Measurements from ENCODE around the gene HCRT. TPM values are rescaled to one million over a fixed set of nuclear protein-coding genes. Genes with fewer than 3 reads are reported as not detected.

The HCRT gene, protein sequence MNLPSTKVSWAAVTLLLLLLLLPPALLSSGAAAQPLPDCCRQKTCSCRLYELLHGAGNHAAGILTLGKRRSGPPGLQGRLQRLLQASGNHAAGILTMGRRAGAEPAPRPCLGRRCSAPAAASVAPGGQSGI
- polyA plus RNA-seq (2013): 0.12 and 0.22 TPM in 2 replicates

DNA sequence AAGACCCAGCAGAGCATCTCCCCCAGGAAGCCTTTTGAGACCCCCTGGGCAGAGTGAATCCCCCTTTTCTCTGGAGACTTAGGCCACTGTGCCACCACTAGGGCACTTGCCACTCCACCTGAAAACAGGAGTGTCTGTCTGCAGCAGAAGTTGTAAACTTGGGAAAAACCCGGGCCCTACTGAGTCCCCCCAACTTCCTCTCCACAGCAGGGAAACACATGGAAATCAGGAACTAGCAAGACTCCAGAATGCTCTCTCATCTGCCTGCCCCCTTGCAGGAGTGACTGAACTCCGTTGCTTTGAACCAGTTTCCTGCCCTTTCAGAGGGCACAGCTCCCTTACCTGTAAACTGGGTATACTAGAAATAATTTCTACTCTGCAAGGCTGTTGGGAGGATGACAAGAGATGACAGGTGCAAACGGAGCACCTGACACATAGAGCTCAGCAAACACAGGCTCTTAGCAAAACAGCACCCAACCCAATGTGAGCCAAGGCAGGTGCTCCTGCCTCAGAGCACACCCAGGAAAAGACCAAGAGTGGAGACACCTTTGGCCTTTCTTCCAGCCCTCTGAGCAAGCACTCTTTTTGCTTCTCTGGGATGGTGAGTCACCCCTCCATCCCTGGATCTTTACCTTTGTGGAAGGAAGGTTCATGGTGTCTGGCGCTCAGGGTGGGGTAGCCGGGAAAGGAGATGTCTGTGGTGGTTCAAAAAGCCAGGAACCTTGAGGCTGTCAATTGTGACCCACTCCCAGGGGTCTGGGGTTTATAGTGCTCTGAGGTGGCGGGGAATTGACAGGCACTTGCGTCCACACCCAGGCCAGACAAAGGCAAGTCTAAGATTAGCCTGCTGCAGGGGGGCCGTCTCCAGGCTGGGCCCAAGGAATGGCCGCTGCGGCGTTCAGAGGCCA is at the start of gene HCRT:
Gene HCRT, minus strand, starts transcription at position 740 of the 908 bp plus-strand sequence. Its CDS starts 87 bp downstream, at position 653.
- no peak within 1 kb of the TSS for H3K27ac ChIP-seq (ENCODE audit: low read depth, low read length)
- no peak within 1 kb of the TSS for H3K4ac ChIP-seq (ENCODE audit: low read depth, low read length)
- H3K36me3 ChIP-seq (ENCODE audit: control insufficient read depth in 1 of 2, insufficient read depth in 2 of 2, low read length in 2 of 2): no peaks in the 10 kb centered on the region
- H3K4me2 ChIP-seq (ENCODE audit: low read length): peak within 1 kb of the TSS; percentile 83
- H3K79me1 ChIP-seq (ENCODE audit: low read length): no peaks in the 10 kb centered on the region
- H3K79me2 ChIP-seq (ENCODE audit: control insufficient read depth, insufficient read depth, low read length, poor library complexity): no peaks in the 10 kb centered on the region
- no peak within 1 kb of the TSS for H4K12ac ChIP-seq (ENCODE audit: low read depth, low read length)
- no peak within 1 kb of the TSS for H2AK5ac ChIP-seq (ENCODE audit: low read length)
- no CpG with 5 or more reads among the region's 11 CpGs for WGBS (ENCODE audit: extremely low coverage, insufficient coverage, insufficient read length)
- H4K8ac ChIP-seq (ENCODE audit: low read depth, low read length): no peak within 1 kb of the TSS
- H2BK5ac ChIP-seq (ENCODE audit: low read depth, low read length, poor library complexity): no peak within 1 kb of the TSS
- peak within 1 kb of the TSS; percentile 15 for H2BK120ac ChIP-seq (ENCODE audit: insufficient read depth, low read length, poor library complexity)
- H3K23ac ChIP-seq (ENCODE audit: low read length): no peak within 1 kb of the TSS
- no peak within 1 kb of the TSS for H3K9ac ChIP-seq (ENCODE audit: low read length)
- H4K91ac ChIP-seq (ENCODE audit: low read depth, low read length): peak within 1 kb of the TSS; percentile 6
- H2BK12ac ChIP-seq (ENCODE audit: low read length): peak within 1 kb of the TSS; percentile 23
- no peak for DNase-seq
- H3K9me3 ChIP-seq (ENCODE audit: insufficient read depth, low read depth, low read length): peaks cover 6% of the 10 kb centered on the region
- no peak within 1 kb of the TSS for H3K14ac ChIP-seq (ENCODE audit: low read length)
- peak within 1 kb of the TSS; percentile 10 for H2AFZ ChIP-seq (ENCODE audit: insufficient read depth, low read length, poor library complexity)
- no peak within 1 kb of the TSS for H3K18ac ChIP-seq (ENCODE audit: low read length)
- H3K4me1 ChIP-seq (ENCODE audit: control insufficient read depth in 1 of 2, insufficient read depth in 2 of 2, low read length in 2 of 2): peaks cover 12 to 22% of the 10 kb centered on the region in 2 experiments
- no peak within 1 kb of the TSS for H3K4me3 ChIP-seq (ENCODE audit: low read depth, low read length)
- H3K27me3 ChIP-seq (ENCODE audit: insufficient read depth, low read length): peaks cover 38% of the 10 kb centered on the region

DNA sequence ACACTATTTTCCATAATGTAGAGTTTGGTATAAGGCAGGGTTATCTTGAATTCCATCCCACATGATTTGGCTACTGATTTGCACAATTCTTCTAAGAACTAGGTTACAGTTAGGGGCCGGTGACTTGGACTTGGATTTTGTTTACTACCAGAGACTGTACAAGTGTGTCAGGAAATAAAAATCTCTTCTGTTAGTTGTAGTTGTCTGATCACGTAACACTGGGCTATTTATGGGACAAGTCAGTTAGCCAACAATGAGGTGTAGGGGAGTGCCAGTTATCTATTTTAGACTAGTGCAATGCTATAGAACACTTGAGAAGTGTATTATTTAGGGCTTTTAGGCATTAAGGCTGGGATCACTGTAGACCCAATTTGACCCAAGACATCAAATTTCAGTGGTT is 48.7 kb upstream of the HCRT start:
- H3K79me1 ChIP-seq (ENCODE audit: low read length): no peaks in the 10 kb centered on the region
- no peak overlapping the region for H4K12ac ChIP-seq (ENCODE audit: low read depth, low read length)
- H3K27me3 ChIP-seq (ENCODE audit: insufficient read depth, low read length): no peaks in the 10 kb centered on the region
- no peak overlapping the region for H2BK12ac ChIP-seq (ENCODE audit: low read length)
- H3K18ac ChIP-seq (ENCODE audit: low read length): no peak overlapping the region
- H3K4me1 ChIP-seq (ENCODE audit: control insufficient read depth in 1 of 2, insufficient read depth in 2 of 2, low read length in 2 of 2): no peaks in the 10 kb centered on the region
- H2BK5ac ChIP-seq (ENCODE audit: low read depth, low read length, poor library complexity): no peak overlapping the region
- no peak overlapping the region for H4K91ac ChIP-seq (ENCODE audit: low read depth, low read length)
- no peak overlapping the region for H3K27ac ChIP-seq (ENCODE audit: low read depth, low read length)
- WGBS (ENCODE audit: extremely low coverage, insufficient coverage, insufficient read length): no CpG with 5 or more reads among the region's 2 CpGs
- no peak overlapping the region for H3K14ac ChIP-seq (ENCODE audit: low read length)
- H3K79me2 ChIP-seq (ENCODE audit: control insufficient read depth, insufficient read depth, low read length, poor library complexity): no peaks in the 10 kb centered on the region
- H3K4me3 ChIP-seq (ENCODE audit: low read depth, low read length): no peak overlapping the region
- H2BK120ac ChIP-seq (ENCODE audit: insufficient read depth, low read length, poor library complexity): no peak overlapping the region
- no peak overlapping the region for H2AK5ac ChIP-seq (ENCODE audit: low read length)
- peak in 1 of 2 donors; percentile 65 for DNase-seq
- H3K9ac ChIP-seq (ENCODE audit: low read length): no peak overlapping the region
- no peaks in the 10 kb centered on the region for H3K9me3 ChIP-seq (ENCODE audit: insufficient read depth, low read depth, low read length)
- no peak overlapping the region for H3K4me2 ChIP-seq (ENCODE audit: low read length)
- no peak overlapping the region for H3K23ac ChIP-seq (ENCODE audit: low read length)
- no peak overlapping the region for H3K4ac ChIP-seq (ENCODE audit: low read depth, low read length)
- H2AFZ ChIP-seq (ENCODE audit: insufficient read depth, low read length, poor library complexity): no peak overlapping the region
- no peaks in the 10 kb centered on the region for H3K36me3 ChIP-seq (ENCODE audit: control insufficient read depth in 1 of 2, insufficient read depth in 2 of 2, low read length in 2 of 2)
- no peak overlapping the region for H4K8ac ChIP-seq (ENCODE audit: low read depth, low read length)

DNA sequence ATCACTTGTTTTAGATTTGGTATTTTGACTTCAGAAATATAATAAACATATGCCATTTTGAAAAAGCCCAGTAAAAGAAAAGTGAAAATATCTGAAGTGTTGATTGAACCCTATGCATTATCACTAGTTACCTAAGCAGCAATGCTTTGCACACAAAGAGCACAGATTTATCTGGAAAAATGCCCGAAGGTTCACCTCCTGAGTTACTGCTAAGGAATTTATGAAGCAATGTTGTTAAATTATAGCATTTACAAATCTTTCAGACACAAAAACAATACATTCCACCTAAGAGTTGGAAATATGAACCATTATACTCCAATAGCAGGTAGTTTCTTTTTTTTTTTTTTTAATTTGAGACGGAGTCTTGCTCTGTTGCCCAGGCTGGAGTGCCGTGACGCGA is 47.9 kb upstream of the HCRT start:
- H3K4me3 ChIP-seq (ENCODE audit: low read depth, low read length): no peak overlapping the region
- H2BK120ac ChIP-seq (ENCODE audit: insufficient read depth, low read length, poor library complexity): no peak overlapping the region
- no peaks in the 10 kb centered on the region for H3K79me2 ChIP-seq (ENCODE audit: control insufficient read depth, insufficient read depth, low read length, poor library complexity)
- H4K91ac ChIP-seq (ENCODE audit: low read depth, low read length): no peak overlapping the region
- no peak overlapping the region for H2BK5ac ChIP-seq (ENCODE audit: low read depth, low read length, poor library complexity)
- no peak overlapping the region for H3K27ac ChIP-seq (ENCODE audit: low read depth, low read length)
- no peak overlapping the region for H3K4me2 ChIP-seq (ENCODE audit: low read length)
- H3K18ac ChIP-seq (ENCODE audit: low read length): no peak overlapping the region
- no peak overlapping the region for H3K4ac ChIP-seq (ENCODE audit: low read depth, low read length)
- no peaks in the 10 kb centered on the region for H3K9me3 ChIP-seq (ENCODE audit: insufficient read depth, low read depth, low read length)
- H3K27me3 ChIP-seq (ENCODE audit: insufficient read depth, low read length): no peaks in the 10 kb centered on the region
- H3K14ac ChIP-seq (ENCODE audit: low read length): no peak overlapping the region
- peak; percentile 47 to 86 for DNase-seq
- no peak overlapping the region for H4K12ac ChIP-seq (ENCODE audit: low read depth, low read length)
- no peaks in the 10 kb centered on the region for H3K4me1 ChIP-seq (ENCODE audit: control insufficient read depth in 1 of 2, insufficient read depth in 2 of 2, low read length in 2 of 2)
- WGBS (ENCODE audit: extremely low coverage, insufficient coverage, insufficient read length): no CpG with 5 or more reads among the region's 5 CpGs
- no peak overlapping the region for H2AK5ac ChIP-seq (ENCODE audit: low read length)
- H2AFZ ChIP-seq (ENCODE audit: insufficient read depth, low read length, poor library complexity): no peak overlapping the region
- no peaks in the 10 kb centered on the region for H3K79me1 ChIP-seq (ENCODE audit: low read length)
- H4K8ac ChIP-seq (ENCODE audit: low read depth, low read length): no peak overlapping the region
- H3K23ac ChIP-seq (ENCODE audit: low read length): no peak overlapping the region
- H3K36me3 ChIP-seq (ENCODE audit: control insufficient read depth in 1 of 2, insufficient read depth in 2 of 2, low read length in 2 of 2): no peaks in the 10 kb centered on the region
- no peak overlapping the region for H2BK12ac ChIP-seq (ENCODE audit: low read length)
- H3K9ac ChIP-seq (ENCODE audit: low read length): no peak overlapping the region

DNA sequence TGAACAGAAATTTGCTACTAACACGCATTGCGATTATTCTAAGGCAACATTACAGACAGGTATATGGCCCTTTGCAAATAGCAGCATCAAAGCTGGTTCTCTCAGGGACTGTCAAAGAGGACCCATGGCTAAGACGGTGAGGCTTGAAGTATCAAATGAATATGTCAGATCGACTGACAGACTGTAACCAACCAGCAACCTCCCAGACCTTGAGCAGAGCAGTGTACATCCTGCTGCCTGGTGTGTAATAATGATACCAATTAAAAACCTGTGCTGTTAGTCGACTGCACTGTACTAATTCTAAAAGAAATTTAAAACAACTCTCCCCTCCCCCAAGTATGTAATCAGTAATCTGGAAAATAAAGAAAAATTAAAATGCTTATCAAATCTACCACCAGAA is 45.0 kb upstream of the HCRT start:
- no CpG with 5 or more reads among the region's 5 CpGs for WGBS (ENCODE audit: extremely low coverage, insufficient coverage, insufficient read length)
- H3K9me3 ChIP-seq (ENCODE audit: insufficient read depth, low read depth, low read length): no peaks in the 10 kb centered on the region
- no peak for DNase-seq
- H2BK12ac ChIP-seq (ENCODE audit: low read length): no peak overlapping the region
- no peak overlapping the region for H3K4me3 ChIP-seq (ENCODE audit: low read depth, low read length)
- H2BK5ac ChIP-seq (ENCODE audit: low read depth, low read length, poor library complexity): no peak overlapping the region
- no peak overlapping the region for H3K23ac ChIP-seq (ENCODE audit: low read length)
- H3K4me1 ChIP-seq (ENCODE audit: control insufficient read depth in 1 of 2, insufficient read depth in 2 of 2, low read length in 2 of 2): no peaks in the 10 kb centered on the region
- no peak overlapping the region for H3K9ac ChIP-seq (ENCODE audit: low read length)
- no peak overlapping the region for H2AFZ ChIP-seq (ENCODE audit: insufficient read depth, low read length, poor library complexity)
- H3K27ac ChIP-seq (ENCODE audit: low read depth, low read length): no peak overlapping the region
- H3K14ac ChIP-seq (ENCODE audit: low read length): no peak overlapping the region
- no peaks in the 10 kb centered on the region for H3K79me1 ChIP-seq (ENCODE audit: low read length)
- no peak overlapping the region for H3K18ac ChIP-seq (ENCODE audit: low read length)
- no peak overlapping the region for H4K8ac ChIP-seq (ENCODE audit: low read depth, low read length)
- H3K4me2 ChIP-seq (ENCODE audit: low read length): no peak overlapping the region
- no peak overlapping the region for H3K4ac ChIP-seq (ENCODE audit: low read depth, low read length)
- H3K79me2 ChIP-seq (ENCODE audit: control insufficient read depth, insufficient read depth, low read length, poor library complexity): no peaks in the 10 kb centered on the region
- H2BK120ac ChIP-seq (ENCODE audit: insufficient read depth, low read length, poor library complexity): no peak overlapping the region
- H3K36me3 ChIP-seq (ENCODE audit: control insufficient read depth in 1 of 2, insufficient read depth in 2 of 2, low read length in 2 of 2): peaks cover 0 to 2% of the 10 kb centered on the region in 2 experiments
- H4K91ac ChIP-seq (ENCODE audit: low read depth, low read length): no peak overlapping the region
- no peak overlapping the region for H4K12ac ChIP-seq (ENCODE audit: low read depth, low read length)
- no peaks in the 10 kb centered on the region for H3K27me3 ChIP-seq (ENCODE audit: insufficient read depth, low read length)
- H2AK5ac ChIP-seq (ENCODE audit: low read length): no peak overlapping the region
